Activated CD4-positive, CD25-positive, alpha-beta regulatory T cell (primary cell): Measurements from ENCODE around the gene GUCD1.
"Not testable (repeated sequence)": the region's sequence is repeated elsewhere in the genome, so short reads cannot be mapped to it uniquely, and the experiment has no call there.

Source experiments
- DNase-seq, 4 experiments: peaks; one replicate each; lab custom pipeline; 2025; lab: John Stamatoyannopoulos, UW

The GUCD1 gene

GRCh38 chr22:24554313-24555164, at the start of gene GUCD1:
Gene GUCD1 (minus strand): TSS chr22:24555138. CDS start chr22:24554991, 147 bp downstream.
- peak in 2 of 4 experiments; percentile 13 to 31 for DNase-seq

- DNase-seq: not testable (repeated sequence)
Observed at GRCh38 chr22:24603770-24604629, 49.1 kb upstream of the GUCD1 start.

- not testable (repeated sequence) for DNase-seq
Observed at GRCh38 chr22:24602847-24603769, 48.2 kb upstream of the GUCD1 start, which contains the start of gene GGT1. Gene GGT1 (plus strand): TSS chr22:24603193. CDS start chr22:24611082, 7,889 bp downstream.

- not testable (repeated sequence) for DNase-seq
Observed at GRCh38 chr22:24602105-24602749, 47.3 kb upstream of the GUCD1 start.

GRCh38 chr22:24601217-24602104, 46.5 kb upstream of the GUCD1 start:
- no peak for DNase-seq

- DNase-seq: not testable (repeated sequence)
Observed at GRCh38 chr22:24599958-24600715, 45.2 kb upstream of the GUCD1 start.

- DNase-seq: no peak
Observed at GRCh38 chr22:24599514-24599913, 44.6 kb upstream of the GUCD1 start.

GRCh38 chr22:24597076-24597475, 42.1 kb upstream of the GUCD1 start:
- DNase-seq: not testable (repeated sequence)

- DNase-seq: no peak
Observed at GRCh38 chr22:24595863-24596262, 40.9 kb upstream of the GUCD1 start.

- DNase-seq: no peak
Observed at GRCh38 chr22:24595228-24595627, 40.3 kb upstream of the GUCD1 start.

- no peak for DNase-seq
Observed at GRCh38 chr22:24594569-24595120, 39.7 kb upstream of the GUCD1 start.

GRCh38 chr22:24593836-24594568, 39.1 kb upstream of the GUCD1 start:
- no peak for DNase-seq

- not testable (repeated sequence) for DNase-seq
Observed at GRCh38 chr22:24593559-24593835, 38.6 kb upstream of the GUCD1 start.

GRCh38 chr22:24592851-24593558, 38.1 kb upstream of the GUCD1 start, which contains the start of gene LRRC75B:
Gene LRRC75B (minus strand): TSS chr22:24593073. CDS start chr22:24593039, 34 bp downstream.
- DNase-seq: no peak

GRCh38 chr22:24592058-24592850, 37.3 kb upstream of the GUCD1 start:
- no peak for DNase-seq

- DNase-seq: no peak
Observed at GRCh38 chr22:24591286-24591830, 36.4 kb upstream of the GUCD1 start.
